HG02642 (cell line): Measurements from ENCODE around the gene PASK.

ENCODE experiments used
- ATAC-seq: cut with Tn5 transposase; IDR thresholded peaks from one replicate; pipeline ENCODE4 v1.9.1; 2021; ENCODE audit warnings: mild to moderate bottlenecking; ENCODE audit not compliant: unreplicated experiment, poor library complexity

The PASK gene

DNA sequence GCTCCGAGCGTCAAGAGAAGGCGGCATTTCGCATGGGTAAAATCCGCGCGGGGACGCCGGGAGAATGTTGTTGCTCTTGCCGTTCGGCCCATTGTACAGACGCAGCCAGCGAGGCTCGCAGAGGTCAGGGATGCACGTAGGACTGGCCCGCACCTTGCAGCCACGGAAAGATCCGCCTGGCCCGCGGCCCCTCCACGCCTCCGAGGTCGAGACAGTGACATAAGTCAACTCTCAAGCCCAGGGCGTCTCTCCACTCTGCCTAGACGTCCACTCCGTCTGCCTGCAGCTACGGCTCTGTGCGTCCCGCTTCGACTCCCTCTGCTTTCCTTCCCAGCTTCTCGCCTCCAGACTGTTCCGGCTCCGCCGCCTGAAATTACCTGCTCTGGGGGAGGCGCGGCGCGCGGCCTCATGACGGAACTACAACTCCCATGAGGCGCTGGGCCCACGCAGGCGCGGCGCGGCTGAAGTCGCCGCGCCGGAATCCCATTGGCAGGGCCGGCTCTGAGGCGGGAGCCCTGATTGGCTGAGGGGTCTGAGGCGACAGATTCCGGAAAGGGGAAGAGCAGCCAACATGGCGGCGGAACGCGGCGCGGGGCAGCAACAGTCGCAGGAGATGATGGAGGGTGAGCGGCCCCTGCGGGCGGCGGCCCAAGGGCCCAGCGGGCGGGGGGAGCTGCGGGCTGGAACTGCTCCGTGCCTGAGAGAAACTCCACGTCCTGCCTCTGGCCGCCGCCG lies 820 bp upstream of the PASK start, which contains the start of gene PPP1R7:
Gene PPP1R7 (plus strand): TSS at position 543 of the 735 bp plus-strand sequence. CDS start 29 bp downstream, at position 572.
- ATAC-seq, result peak; percentile 78

DNA sequence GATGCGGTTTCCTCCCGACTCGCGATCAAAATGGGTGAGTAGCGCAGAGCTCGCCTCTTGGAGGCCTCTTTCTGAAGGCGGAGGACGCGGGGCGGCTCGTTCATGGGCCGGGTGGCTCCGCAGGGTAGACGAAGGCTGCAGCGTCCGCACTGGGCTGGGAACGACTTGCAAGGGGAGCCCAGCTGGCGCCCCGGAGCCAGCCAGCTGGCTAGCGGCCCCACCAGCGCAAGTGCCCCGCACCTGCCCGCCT lies 328 bp upstream of the PASK start:
- ATAC-seq, result peak; percentile 17

DNA sequence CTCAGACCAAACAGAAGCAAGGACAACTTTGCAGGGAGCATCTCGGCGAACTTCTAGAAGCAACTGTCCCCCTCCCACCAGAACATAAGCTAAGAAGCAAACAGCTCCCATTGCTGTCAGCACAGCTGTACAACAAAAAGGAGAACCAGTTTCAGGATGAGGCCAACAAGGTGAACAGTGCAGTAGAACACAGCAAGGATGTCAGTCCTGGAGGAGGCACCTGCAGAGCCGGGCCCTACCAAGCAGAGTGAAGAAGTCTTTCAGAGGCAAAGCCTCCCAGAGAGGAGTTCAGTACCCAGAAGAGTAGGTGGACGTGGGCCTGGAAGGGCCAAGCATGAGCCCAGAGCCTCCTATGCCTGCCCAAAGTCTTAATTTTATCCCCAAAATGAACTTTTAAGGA lies 1.0 kb downstream of the PASK start:
- ATAC-seq, result no peak

DNA sequence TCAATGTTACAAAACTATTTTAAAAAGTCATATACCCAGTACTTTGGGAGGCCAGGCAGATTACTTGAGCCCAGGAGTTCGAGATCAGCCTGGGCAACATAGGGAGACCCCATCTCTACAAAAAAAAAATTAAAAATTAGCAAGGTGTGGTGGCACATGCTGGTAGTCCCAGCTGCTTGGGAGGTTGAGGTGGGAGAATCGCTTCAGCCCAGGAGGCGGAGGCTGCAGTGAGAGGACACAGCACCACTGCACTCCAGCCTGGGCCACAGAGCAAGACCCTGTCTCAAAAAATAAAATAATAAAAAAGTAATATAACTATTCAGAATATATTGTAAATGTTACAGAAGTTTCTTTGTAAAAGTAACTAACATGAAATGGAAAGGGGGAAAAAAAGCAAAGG lies 1.9 kb downstream of the PASK start:
- ATAC-seq, result no peak

DNA sequence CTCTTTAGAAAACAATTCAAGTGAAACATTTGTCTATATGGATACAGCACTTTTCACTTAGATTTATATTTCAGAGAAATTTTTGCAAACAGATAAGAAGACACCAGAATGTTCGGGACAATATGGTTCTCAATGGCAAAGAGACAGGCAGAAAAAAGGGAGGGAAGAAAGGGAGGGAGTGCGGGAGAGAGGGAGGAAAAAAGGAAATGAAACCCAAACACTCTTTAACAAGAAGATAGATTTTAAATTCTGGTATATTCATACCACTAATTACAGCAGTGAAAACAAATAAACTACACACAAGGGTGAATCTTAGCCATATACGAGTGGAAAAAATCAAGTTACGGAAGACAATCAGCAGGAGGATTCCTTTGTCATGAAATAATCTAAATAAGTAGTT lies 3.0 kb downstream of the PASK start:
- ATAC-seq, result no peak

DNA sequence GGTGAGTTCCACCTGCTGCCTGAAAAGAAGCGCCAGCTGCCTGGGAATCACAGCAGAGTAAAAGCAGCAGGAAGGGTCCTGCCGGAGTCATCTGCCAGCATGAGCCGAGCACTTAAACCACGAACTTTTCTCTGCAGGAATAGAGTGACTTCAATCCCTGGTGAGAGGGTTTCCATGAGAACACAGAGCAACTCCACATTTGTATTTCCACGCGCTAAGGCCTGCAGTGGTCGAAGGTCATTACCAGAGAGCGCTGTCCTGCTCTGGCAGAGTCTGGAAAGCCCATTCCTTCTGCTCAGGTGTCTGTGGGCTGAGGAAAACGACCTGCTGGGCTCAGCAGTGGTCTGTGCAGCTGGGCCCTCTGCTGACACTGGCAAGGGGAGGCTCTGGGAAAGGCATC lies 6.7 kb downstream of the PASK start:
- ATAC-seq, result no peak

DNA sequence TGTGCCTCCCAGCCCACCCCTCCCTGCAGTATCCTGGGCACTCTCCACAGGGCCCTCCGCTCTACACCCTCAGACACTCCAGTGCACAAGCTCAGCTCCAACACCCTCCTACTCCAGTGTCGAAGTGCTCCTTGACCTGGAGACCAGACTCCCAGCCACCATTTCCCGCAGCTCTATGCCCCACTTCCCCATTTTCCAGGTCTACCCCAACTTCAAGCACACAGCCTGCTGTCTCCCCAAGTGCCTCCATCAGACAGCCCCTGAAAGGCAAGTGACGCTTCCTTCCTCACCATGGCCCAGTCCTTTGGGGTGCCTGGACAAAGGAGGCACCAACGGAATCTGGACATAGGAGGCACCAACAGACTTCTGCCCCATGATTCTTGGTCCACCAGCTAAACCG lies 7.2 kb downstream of the PASK start:
- ATAC-seq, result no peak

DNA sequence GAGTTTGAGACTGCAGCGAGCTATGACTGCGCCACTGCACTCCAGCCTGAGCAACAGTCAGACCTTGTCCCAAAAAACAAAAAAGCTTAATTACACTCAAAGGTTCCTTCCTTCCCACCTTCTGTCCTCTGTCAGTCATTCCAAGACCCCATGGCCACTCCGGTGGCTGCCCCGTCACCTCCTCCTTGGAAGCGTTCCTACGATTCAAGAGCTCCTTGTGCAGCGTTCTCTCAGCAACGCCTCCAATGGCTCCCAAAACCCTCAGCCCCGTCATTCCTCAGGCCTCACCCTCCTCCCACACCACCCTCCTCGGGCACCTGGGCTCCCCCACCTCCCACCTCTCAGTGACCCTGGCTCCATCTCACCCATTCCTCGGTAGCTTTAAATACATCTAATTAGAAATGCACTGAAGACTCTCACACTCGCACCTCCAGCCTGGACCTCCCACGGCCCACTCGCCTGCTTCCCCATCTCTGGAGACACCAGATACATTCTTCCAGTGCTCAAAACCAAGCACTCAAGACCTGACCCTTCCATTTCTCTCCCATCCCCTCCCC lies 8.0 kb downstream of the PASK start:
- no peak for ATAC-seq

DNA sequence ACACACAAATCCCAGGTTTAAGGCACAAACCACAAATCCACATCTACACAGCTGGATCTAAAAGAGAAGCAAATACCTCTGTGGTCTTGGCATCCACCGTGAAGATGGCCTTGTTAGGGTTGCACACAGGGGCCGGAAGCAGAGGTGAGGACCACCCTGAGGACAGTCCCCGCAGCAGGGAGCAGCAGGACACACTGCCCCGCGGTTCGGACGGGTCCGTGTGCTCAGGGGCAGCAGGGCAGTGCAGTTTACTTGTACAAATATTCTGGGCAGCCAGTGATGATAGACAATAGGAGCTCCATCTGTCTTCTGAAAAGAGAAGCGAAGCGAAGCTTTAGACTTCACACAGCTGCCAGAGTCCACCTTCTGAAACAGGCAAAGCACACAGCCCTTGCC lies 8.8 kb downstream of the PASK start:
- no peak for ATAC-seq

DNA sequence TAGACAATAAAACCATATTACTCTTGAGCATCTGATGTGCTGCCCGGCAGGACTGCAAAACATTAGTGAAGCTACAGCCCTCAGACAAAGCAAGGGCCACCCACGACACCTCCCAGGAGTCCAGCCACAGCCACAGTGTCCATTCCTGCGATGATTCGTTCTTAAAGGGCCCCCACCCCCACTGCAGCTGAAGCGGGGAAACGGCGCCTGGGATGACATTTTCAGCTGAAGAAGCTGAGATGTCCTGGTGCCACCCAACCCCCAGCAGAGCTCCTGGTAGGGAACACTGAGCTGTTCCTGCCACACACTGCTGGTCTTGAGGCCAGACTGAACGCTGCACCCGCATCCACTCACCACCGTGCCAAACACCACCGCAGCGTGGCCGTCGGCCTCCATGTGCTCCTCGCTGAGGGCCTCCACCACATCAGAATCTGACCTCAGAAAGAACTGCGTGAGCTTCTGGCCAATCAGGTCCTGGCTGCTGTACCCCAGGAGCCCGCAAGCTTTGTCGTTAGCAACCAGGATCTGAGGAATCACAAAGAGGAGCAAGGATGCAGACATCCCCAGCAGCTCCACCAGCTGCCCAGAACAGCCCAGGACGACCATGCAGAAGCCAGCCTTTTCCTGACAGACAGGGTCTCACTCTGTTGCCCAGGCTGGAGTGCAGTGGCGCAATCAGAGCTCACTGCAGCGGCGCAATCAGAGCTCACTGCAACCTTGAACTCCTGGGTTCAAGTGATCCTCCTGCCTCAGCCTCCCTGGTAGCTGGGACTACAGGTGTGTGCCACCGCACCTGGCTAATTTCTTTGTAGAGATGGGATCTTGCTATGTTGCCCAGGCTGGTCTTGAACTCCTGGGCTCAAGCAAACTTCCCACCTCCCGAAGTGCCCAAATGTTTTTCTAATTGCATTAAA lies 9.5 kb downstream of the PASK start:
- ATAC-seq, result no peak

DNA sequence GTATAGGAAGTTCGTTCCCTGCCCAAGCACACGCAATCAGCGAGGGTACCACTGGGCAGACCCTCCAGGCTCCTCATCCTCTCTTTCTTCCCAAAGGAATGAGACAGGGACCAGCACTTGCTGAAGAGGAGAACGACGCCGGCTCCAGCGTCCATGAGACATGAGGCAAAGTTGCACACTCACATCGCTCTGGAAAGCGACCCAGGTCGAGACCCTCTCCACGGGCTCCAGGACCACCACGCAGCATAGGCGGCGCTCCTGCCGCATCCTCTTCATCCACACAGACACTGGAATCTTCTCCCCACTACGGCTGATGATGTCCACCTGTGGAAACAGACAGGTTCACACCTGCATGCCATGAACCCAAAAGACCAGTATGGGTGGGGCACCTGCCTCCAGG lies 10.8 kb downstream of the PASK start:
- ATAC-seq, result no peak

DNA sequence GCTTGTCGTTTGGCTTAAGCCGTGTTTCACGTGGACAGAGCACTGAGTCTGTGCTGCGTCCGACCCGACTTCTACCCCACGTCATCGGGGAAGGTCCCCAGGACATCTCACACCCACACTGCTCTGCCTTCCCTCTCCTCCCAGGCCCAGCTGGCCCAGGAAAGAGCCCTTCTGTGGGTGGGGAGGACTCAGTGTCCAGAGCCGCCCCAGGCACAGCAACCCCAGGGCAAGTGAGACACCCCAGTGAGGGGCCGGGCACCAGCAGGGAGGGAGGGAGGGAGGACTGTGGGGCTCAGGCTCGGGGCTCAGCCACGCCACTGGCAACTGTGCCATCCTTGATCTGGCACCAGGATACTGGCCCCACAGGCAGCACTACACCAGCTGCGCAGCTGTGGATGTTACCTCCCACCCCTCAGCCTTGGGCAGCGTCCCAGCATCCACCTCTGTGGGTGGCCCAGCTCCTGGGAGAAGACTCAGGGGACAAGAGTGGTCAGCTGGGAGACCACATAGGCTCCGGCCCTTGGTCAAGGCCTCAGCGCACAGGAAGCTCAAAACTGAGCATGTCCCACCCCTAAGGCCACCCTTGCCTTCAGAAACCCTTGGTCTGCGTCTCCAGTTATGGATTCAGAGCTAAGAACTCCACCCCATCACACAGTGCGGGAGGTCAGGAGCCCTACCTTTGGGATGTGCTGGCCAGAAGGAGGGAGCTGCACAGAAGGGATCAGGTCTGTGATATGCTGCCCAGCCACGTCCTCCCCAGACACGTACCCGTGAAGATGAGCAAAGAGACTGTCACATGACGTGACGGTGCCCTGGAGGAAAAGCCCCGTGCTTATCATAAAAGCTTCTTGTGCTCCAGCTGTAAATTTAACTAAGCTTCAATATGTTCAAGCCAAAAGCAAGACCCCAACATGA lies 11.7 kb downstream of the PASK start:
- no peak for ATAC-seq

DNA sequence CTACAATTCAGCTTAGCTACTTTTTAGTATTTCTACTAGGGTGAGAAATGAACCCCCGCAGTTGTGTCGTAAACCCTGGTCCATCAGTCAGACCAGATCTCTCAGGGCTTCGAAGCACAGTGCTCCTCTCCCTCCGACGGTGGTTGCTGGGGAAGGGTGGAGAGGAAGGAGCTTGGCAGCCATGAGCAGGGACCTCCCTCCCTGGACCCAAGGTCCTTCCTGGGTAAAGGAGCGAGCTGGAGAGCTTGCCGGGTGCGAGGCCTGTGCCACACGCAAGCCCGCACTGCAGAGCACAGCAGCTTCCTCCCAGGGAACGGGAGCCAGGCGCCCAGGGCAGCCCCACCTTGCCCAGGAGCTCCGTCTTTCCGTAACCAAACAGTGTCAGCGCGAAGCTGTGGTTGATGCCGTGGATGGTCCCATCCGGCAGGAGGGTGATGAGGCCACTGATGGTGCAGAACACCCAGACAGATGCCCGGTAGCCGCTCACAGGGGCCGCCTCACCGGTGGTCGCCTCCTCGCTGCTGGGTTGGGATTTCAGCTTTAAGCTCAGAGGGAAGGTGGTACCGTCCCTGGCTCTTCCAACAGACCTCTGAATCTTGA lies 12.5 kb downstream of the PASK start:
- ATAC-seq, result no peak

DNA sequence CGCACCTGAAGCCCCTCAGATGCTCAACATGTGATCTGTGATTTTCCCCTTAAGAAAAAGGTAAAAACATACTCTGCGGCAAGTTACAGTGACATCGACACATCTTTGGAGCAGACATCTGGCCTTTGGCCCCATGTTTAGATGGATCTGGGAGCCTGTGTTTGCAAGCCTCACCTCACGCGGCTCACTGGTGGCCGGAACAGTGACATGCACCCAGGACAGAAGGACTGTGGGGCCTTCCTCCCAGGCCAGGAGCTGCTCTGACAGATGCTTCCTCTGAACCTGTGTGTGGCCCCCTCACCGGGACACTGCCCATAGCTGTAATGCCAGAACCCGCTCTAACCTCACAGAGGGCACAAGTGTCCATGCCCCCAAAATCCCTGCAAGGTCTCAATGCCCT lies 13.1 kb downstream of the PASK start:
- no peak for ATAC-seq

DNA sequence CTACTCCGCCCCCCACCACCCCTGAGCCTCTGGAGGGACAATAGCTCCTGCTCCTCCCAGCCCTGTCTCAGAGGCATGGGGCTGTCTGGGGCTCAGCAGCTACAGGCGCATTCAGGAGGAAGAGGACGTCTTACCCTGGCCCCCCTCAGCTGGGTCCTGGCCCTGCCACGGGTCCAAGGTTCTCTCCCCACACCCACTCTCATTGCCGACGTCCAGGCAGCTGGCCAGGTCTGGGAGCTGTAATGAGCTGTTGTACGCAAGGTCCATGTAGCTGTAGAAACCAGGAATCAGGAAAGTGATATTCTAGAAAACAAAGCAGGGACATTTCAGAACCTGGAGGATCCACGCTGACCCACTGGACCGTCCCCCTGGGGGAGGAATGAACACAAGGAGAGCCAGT lies 13.5 kb downstream of the PASK start:
- ATAC-seq, result no peak

DNA sequence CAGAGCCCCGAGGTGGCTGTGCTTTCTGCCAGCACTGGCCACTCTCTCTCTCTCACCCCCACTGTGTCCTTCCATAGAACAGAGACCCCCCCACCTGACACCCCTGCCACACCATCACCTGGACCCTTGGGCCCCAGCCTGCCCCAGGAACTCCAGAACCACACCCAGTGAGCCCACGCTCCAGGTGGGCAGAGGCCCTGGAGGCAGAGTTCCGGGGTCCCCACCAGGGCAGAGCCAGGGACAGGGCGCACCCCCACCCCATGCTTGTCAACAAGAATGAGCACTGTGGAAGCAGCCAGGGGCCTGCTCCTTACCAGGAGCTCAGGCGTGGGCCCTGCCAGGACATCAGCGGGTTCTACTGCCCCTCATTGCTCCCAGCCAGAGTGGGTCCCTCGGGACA lies 14.6 kb downstream of the PASK start:
- no peak for ATAC-seq

DNA sequence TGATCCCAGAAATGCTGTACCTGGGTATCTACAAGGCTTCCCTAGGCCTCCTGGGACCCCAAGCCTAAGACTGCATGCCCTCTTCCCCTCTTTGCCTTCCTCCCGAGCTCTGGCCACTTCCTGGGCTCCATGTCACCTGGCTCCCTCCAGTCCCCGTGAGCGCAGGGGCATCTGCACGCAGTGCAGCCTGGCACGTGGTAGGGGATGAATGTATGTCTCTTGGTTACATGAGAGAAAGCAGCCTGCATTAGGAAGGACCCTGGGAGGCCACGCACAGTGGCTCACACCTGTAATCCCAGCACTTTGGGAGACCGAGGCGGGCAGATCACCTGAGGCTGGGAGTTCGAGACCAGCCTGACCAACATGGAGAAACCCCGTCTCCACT lies 15.8 kb downstream of the PASK start:
- ATAC-seq, result no peak

DNA sequence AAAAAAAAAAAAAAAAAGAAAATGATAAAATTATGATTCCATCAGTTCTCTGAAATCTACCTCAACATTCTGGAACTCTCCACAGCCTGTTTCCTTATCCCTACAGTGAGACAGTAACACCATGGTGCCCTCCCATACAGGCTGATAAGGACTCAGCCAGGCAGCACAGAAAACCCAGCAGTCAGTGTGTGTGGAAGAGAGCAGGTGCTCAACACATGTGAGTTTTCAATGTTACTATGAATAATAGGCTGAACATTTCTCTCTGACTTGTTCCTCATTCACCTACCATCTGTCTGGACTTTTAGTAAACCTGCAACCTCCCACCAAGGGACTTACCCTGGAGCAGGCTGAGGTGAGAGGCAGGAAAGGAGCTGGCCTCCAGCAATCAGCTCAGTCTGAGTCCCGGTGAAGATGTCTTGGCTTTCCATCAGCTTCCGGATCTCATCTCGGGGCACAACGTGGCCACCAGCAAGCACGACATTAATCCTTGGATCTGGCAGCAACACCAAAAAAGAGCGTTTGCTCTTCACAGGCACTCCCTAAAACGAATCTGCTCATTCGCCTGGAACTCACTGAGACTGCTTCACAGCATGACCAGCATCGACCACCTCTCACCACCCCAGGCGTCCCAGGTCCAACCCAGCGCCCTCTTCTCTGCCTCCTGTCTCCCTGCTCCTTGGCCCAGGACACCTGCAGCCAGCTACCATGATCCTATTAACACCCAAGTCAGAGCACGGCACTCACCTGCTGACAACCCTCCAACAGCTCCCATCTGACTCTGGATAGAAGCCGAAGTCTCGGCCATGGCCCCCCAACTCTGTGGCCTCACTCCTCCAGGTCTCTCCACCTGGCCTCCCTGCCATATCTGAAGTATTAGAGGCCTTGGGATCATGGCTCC lies 16.5 kb downstream of the PASK start:
- no peak for ATAC-seq

DNA sequence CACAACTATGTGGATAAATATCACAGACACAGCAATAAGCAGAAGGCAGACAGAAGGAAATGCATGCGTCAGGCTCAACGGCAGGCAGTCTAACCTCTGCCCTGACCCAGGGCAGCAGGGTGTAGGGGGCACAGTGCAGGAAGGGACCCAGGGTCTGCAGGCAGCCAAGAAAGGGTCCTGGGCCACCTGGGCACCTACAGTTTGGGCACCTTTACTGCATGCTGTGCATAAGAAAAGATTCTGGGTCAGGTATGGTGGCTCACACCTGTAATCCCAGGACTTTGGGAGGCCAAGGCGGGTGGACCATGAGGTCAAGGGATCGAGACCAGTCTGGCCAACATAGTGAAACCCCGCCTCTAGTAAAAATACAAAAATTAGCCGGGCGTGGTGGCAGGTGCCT lies 17.7 kb downstream of the PASK start:
- ATAC-seq, result no peak
